GM21528 (cell line): ENCODE data around the gene MYO1E.

ENCODE experiments used
- ATAC-seq: cut with Tn5 transposase; IDR thresholded peaks from one replicate; pipeline ENCODE4 v1.9.1; 2021; ENCODE audit warnings: mild to moderate bottlenecking, moderate library complexity; ENCODE audit not compliant: unreplicated experiment, low FRiP score

The MYO1E gene

DNA sequence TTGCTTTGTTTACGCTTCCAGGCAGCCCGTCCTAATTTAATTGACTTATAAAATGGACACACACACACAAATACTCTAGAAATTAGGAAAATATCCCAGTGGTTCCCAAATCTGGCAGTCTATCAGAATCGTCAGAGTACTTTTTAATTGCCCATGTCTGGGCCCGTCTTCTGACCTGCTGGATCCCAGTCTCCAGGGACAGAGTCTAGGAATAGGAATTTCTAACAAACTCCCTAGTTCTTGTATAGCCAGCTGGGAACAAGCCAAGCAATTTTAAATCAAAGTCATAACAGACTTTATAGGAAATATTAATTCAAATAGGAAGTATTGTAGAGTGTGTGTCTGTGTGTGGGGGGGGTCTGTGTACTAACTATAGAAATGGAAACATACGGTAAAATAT is 132.6 kb downstream of the MYO1E start:
- no peak for ATAC-seq

DNA sequence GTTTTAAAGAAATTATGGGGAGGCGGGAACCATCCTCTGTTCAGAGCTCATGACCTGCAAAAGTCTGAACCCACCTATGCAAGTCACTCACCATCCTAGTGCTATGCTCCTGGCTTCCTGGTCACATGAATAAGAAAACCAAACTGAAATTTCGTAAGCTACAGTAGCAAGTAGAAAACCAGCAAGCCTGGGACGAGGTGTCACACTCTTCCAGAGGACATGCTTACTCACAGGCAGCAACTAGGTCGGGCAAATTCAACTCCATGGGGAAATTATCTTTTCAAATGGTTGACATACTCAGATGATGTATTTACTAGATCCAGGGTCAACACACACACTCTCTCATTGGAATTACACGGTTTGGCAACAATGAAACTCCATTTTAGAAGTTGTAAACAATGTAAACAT is 134.7 kb downstream of the MYO1E start:
- no peak for ATAC-seq

GRCh38 chr15:59237119-59237855 is 135.4 kb downstream of the MYO1E start:
- ATAC-seq: no peak

DNA sequence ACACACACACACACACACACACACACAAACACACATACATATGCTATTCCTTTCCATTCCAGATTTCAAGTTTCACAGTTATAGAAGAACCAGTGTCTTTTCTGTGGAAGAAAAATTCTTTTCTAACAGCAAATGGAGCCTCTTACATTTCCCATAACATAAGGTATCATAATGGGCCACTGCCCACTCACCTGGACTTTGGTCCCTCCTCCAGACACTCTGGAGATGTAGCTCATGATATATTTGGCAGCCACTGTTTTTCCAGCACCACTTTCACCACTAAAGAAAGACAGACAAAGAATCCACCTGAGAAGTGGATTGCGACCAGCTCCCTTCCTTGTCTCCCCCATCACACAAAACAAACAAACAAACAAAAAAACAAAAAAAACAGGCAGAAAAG is 136.3 kb downstream of the MYO1E start:
- ATAC-seq: no peak

GRCh38 chr15:59232476-59232875 is 140.2 kb downstream of the MYO1E start:
- no peak for ATAC-seq

DNA sequence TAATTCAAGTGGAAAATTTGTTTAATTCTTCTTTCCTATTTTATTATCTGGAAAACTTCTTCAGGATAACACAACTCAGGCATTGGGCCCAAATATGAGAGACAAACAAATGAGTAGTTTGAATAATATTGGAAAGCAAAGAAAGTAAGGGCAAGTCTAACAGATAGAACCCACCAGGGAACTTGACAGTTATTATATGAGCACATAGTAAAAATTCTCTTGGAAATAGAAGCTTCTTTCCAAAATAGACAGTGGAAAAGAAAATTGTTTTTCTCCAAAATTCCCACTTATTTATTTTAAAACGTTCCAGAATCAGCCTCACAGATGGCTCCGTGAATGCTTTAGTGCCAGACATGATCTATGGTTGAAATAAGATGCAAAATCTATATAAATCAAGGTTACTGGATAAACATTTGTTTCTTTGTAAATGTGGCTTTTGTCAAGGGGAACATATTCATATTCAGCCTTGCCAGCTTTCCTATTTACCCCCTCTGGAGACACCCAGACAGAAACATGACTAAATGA is 142.1 kb downstream of the MYO1E start:
- no peak for ATAC-seq

DNA sequence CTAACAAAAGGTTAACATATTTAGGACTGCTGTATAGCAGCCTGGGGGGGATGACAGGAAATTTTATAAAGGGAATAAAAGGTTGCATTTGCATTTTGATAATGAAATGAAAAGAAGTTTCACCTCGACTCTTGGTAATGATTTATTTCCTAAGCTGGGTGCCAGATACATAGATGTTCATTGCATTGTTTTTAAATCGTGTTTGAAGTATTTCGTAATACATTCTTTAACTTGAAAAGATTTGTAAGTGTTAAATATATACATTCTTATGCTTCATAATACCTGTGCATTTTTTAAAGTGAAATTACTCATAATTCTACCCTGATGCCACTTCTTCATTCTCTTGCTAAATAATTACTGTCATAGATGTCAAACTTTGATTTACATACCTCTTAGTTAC is 143.2 kb downstream of the MYO1E start:
- ATAC-seq: no peak

- no peak for ATAC-seq
Measured at GRCh38 chr15:59229015-59229414, 143.7 kb downstream of the MYO1E start.

- ATAC-seq: no peak
Measured at GRCh38 chr15:59227021-59227420, 145.7 kb downstream of the MYO1E start.

- no peak for ATAC-seq
Measured at GRCh38 chr15:59224474-59224873, 148.2 kb downstream of the MYO1E start.

DNA sequence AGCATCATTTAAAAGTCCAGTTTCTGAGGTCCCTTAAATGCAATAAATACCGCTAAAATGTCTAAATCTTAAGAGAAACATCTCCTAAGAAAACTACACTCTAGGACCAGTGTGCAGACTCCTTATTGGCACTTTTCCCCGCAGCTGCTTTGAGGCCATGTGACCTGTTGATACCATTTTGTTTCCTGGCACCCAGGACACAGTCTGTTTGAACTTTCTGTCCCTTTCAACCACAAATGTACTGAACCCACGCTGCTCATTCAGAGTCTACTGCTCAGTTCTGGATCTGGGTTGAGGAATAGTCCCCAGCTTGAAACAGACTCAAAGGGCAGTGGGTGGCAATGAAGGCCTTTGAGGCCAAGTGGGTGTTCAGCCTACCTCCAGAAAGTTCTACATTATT is 148.9 kb downstream of the MYO1E start:
- no peak for ATAC-seq

DNA sequence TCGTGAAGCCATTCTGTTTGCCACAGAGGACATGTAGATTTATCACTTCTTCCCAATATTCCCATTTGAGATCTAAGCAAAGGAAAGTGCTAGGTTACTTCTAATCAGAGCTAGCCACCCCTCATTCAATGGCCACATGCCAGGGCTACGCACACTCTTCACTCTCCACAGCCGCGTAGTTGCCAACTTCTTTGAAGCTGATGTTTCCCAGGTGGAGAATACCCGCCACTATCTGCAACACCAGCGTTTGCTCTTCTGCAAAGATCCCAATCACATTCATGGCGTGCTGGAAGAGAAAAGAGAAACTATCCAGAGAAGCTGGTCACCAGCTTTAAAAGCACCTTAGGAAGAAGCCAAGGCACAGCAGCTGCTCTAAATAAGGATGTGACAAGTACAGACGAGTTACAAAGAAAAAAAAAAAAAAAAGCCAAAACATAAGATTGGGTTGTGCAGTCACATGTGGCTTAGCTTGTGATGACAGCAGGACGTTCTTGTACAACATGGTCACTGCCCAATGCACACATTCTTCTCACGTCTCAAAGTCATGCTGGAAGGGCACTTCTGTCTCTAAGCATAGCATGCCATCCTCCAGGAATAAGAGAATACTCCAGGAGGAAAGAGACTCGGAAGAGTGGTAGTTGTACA is 149.6 kb downstream of the MYO1E start:
- no peak for ATAC-seq

- ATAC-seq: no peak
Measured at GRCh38 chr15:59221511-59222505, 150.9 kb downstream of the MYO1E start.

DNA sequence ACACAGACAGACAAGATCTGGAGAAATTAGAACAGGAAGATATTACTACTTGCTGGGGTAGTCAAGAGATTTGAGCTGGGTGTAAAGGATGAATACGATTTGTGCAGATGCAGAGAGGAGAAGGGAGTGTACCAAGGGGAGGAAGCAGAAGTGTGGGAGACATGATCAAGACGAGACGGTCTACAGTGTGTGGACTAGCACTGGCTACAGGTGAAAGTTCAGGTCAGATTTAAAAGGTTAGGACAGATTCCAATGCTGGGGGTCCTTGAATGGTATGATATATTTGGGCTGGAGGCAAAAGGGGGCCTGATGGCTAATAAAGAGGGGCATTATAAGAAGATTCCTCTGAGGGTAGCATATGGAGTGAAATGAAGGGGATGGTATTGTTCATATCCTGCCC is 154.0 kb downstream of the MYO1E start:
- no peak for ATAC-seq

DNA sequence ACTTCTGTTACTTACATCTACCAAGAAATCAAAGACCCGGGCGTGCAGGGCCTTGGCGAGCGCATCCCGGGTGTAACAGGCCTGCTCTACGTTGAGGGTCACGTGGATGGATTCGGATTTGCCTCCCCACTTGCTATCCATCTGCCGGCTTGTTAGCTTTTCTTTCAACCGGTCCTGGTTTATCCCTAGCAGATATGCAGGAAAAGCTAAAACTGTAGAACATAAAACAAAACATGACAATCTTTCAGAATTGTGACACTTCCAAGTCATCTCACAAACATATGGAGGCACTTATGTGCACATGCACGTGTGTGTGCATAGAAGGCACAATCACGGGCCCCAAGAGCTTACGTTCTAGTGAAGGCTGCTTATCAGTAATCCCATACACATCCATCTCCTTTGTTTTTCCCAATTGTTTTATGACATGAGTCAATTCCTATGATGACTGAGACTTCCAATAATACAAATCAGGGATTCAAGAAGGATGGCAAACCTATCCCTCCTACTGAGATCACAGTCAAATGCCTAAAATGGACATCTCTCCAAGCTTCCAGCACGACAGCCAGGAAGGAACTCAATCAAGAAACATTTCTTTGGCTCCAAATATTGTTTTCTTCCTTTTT is 154.7 kb downstream of the MYO1E start:
- ATAC-seq: no peak

DNA sequence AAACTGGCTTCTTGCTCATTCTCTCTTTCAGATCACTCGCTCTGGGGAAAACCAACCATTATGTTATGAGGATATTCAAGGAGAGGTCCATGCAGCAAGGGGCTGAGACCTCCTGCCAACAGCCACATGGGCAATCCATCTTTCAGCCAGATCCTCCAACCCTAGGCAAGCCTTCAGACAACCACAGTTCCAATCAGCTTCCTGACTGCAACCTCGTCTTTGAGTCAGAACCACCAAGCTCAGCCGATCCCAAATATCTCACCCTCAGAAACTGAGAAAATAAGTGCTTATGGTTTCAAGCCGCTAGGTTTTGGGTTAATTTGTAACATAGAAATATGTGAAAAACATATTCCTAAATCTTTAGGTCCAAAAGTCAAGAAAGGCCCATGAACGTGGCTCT is 155.8 kb downstream of the MYO1E start:
- no peak for ATAC-seq

- ATAC-seq: no peak
Measured at GRCh38 chr15:59210186-59210585, 162.5 kb downstream of the MYO1E start.

DNA sequence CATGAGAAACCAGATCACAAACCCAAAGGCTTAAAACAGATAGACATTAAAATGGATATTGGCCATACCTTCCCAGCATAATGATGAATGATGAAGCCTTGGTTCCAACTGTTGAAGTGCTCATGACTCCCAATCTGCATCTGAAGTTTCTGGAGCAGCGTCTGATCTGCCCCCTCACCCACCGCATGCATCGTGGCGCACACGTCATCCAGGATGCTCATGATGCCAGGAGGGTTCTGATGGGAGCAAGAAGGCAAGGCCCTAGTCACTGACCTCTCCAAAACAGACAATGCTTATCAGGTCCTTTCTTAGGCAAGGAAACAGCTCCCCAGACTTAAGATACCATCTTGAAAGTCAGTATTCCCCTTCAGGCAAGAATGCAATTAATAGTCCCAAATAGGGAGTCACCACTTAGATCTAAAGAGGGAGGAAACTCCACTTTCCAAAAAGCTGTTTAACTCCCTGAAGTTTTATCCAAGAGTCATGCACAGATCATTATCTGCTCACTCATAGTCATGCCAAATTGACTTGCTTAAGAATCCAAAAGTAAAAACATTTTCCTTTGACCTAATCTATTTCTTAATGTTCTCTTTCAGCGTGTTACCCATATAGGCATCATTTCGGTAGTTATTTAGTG is 163.9 kb downstream of the MYO1E start:
- no peak for ATAC-seq

GRCh38 chr15:59206623-59207183 is 166.0 kb downstream of the MYO1E start, which contains the start of gene LDHAL6B:
Gene LDHAL6B (plus strand): TSS chr15:59206843. CDS start chr15:59206941, 98 bp downstream.
- ATAC-seq: no peak
